IPS-18a (cell line): Measurements from ENCODE around the gene SAMD11.

ENCODE experiments used
- H3K27ac ChIP-seq: one replicate; pipeline ENCODE4 v1.5.1; 2013; ENCODE audit warnings: low read length
- H3K27me3 ChIP-seq: one replicate; pipeline ENCODE4 v1.6.1; 2013; ENCODE audit warnings: mild to moderate bottlenecking, low read length; ENCODE audit not compliant: control insufficient read depth, insufficient read depth
- H3K36me3 ChIP-seq: one replicate; pipeline ENCODE4 v1.6.1; 2013; ENCODE audit warnings: low read depth, low read length; ENCODE audit not compliant: control insufficient read depth
- H3K4me1 ChIP-seq: one replicate; pipeline ENCODE4 v1.6.1; 2013; ENCODE audit warnings: low read depth, low read length; ENCODE audit not compliant: control insufficient read depth
- H3K4me3 ChIP-seq: one replicate; pipeline ENCODE4 v1.5.1; 2013; ENCODE audit warnings: low read length
- H3K9ac ChIP-seq: one replicate; pipeline ENCODE4 v1.6.1; 2013; ENCODE audit warnings: mild to moderate bottlenecking, low read length, moderate library complexity
- H3K9me3 ChIP-seq: one replicate; pipeline ENCODE4 v1.6.1; 2013; ENCODE audit warnings: low read depth, low read length; ENCODE audit not compliant: control insufficient read depth

Gene SAMD11

GRCh38 chr1:993379-993995 lies 69.8 kb downstream of the SAMD11 start:
- H3K27me3 ChIP-seq = peaks cover 97% of the 10 kb centered on the region
- no peak overlapping the region for H3K27ac ChIP-seq
- H3K4me1 ChIP-seq = no peaks in the 10 kb centered on the region

More at GRCh38 chr1:993379-993995, 69.8 kb downstream of the SAMD11 start:
- Histone ChIP-seq H3K36me3 (no peaks in the 10 kb centered on the region), H3K9ac (no peak overlapping the region), H3K9me3 (no peaks in the 10 kb centered on the region), H3K4me3 (no peak overlapping the region)
